Stimulated activated CD4-positive, alpha-beta T cell treated with anti-CD3 and anti-CD28 coated beads, Interleukin-4, amount 100 ng/mL, for 24 hours (primary cell): ENCODE measurements around the gene MCF2L2.

Source experiments
- DNase-seq: peaks from one replicate; pipeline ENCODE4 v3.0.0-alpha.2; 2020

The MCF2L2 gene

GRCh38 chr3:183360971-183361624 lies 67.3 kb downstream of the MCF2L2 start:
- no peak for DNase-seq

- DNase-seq = no peak
These were observed 69.4 kb downstream of the MCF2L2 start for GRCh38 chr3:183359036-183359435.

DNA sequence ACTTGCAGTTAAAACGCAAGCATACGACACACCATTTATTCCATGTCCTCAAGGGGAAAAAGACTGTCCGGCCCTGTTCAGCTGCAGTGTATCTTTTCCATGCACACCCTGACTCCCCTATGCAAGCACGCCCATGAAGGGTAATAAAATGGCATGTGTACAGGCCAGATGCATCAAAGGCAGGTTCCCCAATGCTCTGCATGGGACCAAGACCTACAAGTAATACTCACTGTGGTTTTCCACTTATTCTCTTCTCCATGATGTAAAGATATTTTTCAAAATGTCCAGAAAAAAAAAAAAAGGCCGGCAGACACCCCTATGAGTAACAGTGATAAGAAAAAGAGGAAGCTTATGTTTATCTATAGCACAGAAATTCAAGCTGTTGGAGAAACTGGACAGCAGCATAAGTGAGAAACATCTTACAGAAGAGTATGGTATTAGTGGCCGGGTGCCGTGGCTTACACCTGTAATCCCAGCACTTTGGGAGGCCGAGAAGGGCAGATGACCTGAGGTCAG lies 70.8 kb downstream of the MCF2L2 start:
- no peak for DNase-seq

DNA sequence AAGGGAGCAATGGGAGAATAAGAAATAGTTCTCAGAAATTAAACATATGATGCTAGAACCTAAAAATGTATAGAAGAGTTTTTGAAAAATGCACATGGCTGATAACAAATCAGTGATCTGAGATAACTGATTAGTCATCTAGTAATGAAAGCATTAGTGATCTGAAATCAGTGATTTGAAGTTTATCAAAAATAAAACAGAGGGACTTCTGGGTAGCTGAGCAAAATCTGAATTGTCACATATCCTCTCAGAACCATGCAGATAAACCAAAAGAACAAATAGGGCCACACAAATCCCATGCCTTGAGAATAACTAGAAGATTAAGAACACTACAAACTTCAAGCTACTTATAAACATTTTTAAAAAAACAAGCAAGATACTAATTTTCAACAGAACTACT lies 71.5 kb downstream of the MCF2L2 start:
- DNase-seq = no peak

- no peak for DNase-seq
These were observed 73.5 kb downstream of the MCF2L2 start for GRCh38 chr3:183354874-183355273.

GRCh38 chr3:183354325-183354831 lies 74.0 kb downstream of the MCF2L2 start:
- DNase-seq = no peak

DNA sequence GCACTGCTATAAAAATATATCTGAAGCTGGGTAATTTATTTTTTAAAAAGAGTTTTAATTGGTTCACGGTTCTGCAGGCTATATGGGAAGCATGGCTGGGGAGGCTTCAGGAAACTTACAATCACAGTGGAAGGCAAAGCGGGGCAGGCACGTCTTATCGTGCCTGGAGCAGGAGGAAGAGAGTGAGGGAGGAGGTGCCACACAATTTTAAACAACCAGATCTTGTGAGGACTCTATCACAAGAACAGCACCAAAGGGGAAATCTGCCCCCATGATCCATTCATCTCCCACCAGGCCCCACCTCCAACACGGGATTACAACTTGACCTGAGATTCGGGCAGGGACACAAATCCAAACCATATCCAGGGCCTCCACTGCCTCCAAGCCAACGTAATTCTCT lies 75.0 kb downstream of the MCF2L2 start:
- no peak for DNase-seq

DNA sequence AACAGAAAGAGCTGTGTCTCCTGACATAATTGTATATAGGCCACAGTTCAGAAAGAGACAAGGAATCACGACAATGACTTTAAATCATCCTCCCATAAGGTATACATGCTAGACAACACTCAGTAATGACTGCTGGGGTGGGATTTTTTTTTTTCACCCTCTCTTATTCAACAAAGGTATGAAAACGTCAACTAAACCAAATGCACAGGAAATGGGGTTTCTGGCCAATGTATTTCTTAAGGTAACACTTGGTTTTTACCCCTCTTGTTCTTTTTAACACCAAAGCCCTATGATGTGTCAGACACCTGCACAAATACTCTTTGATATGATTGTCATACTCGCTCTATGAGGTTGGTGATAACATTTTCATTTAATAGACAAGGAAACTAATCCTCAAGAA lies 78.3 kb downstream of the MCF2L2 start:
- no peak for DNase-seq

GRCh38 chr3:183349421-183350157 lies 78.8 kb downstream of the MCF2L2 start:
- no peak for DNase-seq

DNA sequence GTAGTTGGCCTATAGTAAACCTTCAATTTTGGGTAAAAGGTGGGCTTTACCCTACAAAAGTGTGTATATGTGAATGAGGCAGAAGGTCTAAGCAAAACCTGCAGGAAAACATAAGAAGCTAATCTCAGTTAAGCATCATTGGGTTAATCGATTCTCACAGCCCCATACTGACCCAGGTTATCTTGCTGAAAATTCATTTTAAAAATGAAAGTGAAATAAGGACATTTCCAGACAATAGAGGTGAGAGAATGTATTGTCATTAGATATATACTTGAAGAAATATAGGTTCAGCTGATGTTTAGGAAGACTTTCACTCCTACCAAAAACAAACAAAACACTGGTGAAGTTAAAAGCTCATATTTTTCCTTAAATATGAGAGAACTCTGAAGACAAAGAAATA lies 85.6 kb downstream of the MCF2L2 start:
- DNase-seq = no peak

DNA sequence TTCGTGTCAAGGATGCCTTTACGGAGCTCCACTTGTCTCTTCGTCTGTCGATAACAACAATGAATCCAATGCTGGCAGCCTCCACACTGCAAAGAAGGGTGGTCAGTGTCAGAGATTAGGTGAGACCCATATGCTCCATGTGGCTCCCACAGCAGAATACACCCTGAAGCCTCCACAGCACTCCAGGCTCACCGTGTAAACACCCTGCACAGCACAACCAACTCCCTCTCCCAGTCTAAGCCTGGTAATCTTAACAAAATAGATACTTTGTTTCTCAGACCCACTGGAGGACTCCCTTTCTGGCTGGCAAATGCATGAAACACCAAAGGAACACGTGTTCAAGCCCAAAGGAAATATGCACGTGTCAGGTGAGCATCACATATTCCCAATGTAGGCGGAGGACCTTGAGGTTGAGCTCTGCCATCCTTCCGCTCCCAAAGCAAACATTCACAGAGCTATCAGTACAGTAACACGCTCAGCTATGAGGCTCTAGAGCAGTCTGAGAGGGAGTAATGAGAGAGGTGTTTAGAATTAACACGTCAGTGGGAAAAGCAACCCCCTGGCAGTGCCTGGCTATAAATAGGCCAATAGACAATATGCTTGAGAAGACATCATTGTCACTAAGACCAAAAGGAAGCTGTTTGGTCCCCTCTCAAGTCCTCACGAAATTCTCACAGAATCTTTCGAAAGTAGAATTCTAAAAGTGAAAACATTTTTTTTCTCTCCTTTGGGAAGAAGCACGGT lies 86.7 kb downstream of the MCF2L2 start:
- DNase-seq = no peak

DNA sequence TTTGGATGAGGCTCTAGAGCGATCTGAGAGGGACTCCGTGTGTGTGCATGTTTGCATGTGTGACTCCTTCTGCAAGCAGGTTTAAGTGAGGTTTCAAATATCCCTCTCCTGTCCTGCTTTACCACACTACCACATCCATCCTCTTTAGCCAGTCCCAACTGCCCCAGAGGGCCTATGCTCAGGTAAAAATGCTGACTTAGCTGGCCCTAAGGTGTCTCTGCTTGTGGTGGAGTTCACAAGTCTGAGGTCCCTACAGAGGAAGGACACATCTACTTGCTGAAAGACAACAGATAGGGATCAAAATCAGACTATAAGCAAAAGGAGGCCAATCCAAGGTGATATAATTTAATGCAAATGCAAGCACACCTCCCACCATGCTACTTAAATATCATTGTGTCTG lies 88.2 kb downstream of the MCF2L2 start:
- no peak for DNase-seq

- DNase-seq = no peak
These were observed 88.8 kb downstream of the MCF2L2 start for GRCh38 chr3:183339461-183340086.

DNA sequence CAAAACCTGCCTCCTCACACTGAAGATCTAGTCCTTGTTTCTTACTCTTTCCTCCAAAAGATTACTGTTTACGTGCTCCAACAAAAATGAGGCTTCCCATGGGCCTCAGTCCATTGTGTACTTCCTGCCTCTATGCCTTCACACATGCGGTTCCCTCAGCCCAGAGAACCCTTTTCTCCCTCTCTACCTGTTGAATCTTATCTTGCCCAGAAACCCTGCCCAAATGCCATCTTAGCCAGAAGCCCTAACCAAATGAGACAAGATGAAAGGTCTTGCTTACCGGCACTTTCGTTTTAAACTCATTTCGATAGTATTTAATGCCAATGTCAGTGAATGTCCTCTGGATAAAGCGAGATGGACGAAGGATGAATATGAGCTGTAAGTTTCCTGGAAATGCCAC lies 89.9 kb downstream of the MCF2L2 start:
- DNase-seq = no peak

- no peak for DNase-seq
These were observed 95.9 kb downstream of the MCF2L2 start for GRCh38 chr3:183332487-183332886.

DNA sequence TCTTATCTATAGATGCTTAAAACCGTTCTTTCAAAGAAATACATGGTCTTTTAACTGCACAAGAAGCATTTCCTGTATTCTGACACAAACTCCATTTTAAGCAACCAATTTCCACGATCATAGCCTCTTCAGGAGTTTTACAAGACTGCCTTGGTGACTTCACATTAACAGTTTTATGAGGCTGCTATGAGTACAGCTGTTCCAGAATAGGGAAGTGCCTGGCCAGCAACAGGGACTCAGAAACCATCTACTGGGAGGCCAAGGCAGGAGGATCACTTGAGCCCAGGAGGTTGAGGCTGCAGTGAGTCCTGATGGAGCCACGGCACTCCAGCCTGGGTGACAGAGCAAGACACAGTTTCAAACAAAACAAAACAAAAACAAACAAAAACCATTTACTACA lies 96.9 kb downstream of the MCF2L2 start:
- no peak for DNase-seq

DNA sequence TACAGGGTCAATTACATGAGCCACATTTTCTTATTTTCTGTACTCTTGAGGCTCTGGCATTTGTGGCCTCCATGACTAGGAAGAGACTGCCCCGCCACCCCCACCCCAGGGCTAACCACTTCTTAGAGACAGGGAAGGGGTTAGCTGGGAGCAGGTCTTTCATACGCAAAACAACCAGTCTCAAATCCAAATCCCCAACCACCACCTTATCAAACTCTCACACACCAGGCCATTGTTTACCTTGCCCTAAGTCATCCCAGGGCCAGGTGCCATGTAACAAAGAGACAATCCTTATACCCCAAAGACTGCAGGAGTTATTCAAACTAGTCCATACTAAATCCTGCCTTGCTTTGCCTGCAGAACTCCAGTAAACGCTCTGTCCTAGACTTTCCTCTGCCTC lies 97.5 kb downstream of the MCF2L2 start:
- no peak for DNase-seq

- DNase-seq = no peak
These were observed 98.9 kb downstream of the MCF2L2 start for GRCh38 chr3:183329543-183329942.

DNA sequence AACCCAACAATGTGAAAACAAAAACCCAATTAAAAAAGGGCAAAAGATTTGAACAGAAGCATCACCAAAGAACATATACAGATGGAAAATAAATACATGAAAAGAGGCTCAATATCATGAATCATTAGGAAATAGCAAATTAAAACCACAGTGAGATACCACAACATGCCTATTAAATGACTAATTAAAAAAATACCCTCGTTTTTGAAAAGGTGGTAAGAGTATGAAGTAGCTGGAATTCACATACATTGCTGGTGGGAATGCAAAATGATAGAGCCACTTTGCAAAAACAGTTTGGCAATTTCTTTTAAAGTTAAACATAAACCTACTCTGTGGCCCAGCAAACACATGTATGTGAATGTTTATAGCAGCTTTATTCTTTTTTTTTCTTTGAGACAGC lies 99.6 kb downstream of the MCF2L2 start:
- no peak for DNase-seq

DNA sequence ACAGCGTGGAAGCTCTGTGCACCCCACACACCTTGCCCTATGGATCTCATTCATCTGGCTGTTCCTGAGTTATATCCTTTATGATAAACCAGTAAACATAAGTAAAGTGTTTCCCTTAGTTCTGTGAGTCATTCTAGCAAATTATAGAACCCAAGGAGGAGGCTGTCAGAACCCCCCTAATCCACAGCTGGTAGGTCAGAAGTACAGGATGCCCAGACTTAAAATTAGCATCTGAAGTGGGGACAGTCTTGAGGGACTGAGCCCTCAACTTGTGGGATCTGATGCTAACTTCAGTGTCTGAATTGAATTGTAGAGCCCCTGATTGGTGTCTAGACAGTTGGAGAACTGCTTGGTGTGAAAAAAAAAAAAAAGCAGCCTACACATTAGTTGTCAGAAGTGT lies 100.3 kb downstream of the MCF2L2 start:
- DNase-seq = no peak

- no peak for DNase-seq
These were observed 101.1 kb downstream of the MCF2L2 start for GRCh38 chr3:183327343-183327742.

GRCh38 chr3:183324083-183324482 lies 104.3 kb downstream of the MCF2L2 start:
- DNase-seq = no peak

DNA sequence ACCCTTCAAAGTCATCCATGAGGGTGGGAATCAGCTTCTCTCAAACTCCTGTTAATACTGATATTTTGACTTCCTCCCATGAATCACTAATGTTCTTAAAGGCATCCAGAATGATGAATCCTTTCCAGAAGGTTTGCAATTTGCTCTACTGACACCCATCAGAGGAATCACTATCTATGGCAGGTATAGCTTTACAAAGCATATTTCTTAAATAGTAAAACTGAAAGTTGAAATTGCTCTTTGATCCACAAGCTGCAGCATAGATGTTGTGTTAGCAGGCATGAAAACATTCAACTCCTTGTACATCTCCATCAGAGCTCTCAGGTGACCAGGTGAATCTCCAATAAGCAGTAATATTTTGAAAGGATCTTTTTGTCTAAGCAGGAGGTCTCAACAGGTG lies 109.0 kb downstream of the MCF2L2 start:
- DNase-seq = no peak
